AG04449 (cell line): Measurements from ENCODE around the gene LPA.
"Not testable (repeated sequence)": the region's sequence is repeated elsewhere in the genome, so short reads cannot be mapped to it uniquely, and the experiment has no call there.

Experiments
- CTCF ChIA-PET: fragments of 350-600 bp; formaldehyde crosslinking; extraction: SDS; loops from one replicate; lab custom pipeline; 2021; ENCODE audit warnings: antibody characterized with exemption; lab: Yijun Ruan, JAX
- POLR2A ChIA-PET: fragments of 400-600, 350-600 bp; formaldehyde crosslinking; extraction: SDS; loops from one replicate; lab custom pipeline; 2020; ENCODE audit warnings: antibody characterized with exemption, inconsistent platforms; lab: Yijun Ruan, JAX
- DNase-seq: peaks from one replicate; pipeline ENCODE4 v3.0.0-alpha.2; 2010; ENCODE audit warnings: low read depth, low spot score
- H3K4me3 ChIP-seq: 2 replicates; pipeline ENCODE4 v1.5.1; 2011; ENCODE audit warnings: low read depth, mild to moderate bottlenecking, control low read depth, low read length
- CTCF ChIP-seq: IDR thresholded peaks from one replicate; pipeline ENCODE4 v1.5.1; 2011; ENCODE audit warnings: mild to moderate bottlenecking, moderate library complexity, low read length, control low read depth, inconsistent platforms; ENCODE audit not compliant: insufficient read depth; ENCODE audit errors: missing control alignments

The LPA gene

GRCh38 chr6:160634706-160635105 is 29.4 kb downstream of the LPA start:
- POLR2A ChIA-PET = no interaction called here

GRCh38 chr6:160595838-160596832 is 67.9 kb downstream of the LPA start:
- CTCF ChIA-PET = no interaction called here
- no peak for DNase-seq
- no peak overlapping the region for H3K4me3 ChIP-seq
- no peak for TF ChIP-seq CTCF
- POLR2A ChIA-PET = no interaction called here

More at GRCh38 chr6:160634706-160635105, 29.4 kb downstream of the LPA start:
- no peak for DNase-seq
- CTCF ChIA-PET = no interaction called here
- no peak for TF ChIP-seq CTCF
- no peak overlapping the region for H3K4me3 ChIP-seq

GRCh38 chr6:160595297-160595696 is 68.8 kb downstream of the LPA start:
- CTCF ChIA-PET, DNase-seq, POLR2A ChIA-PET: not testable (repeated sequence)

GRCh38 chr6:160586374-160586773 is 77.7 kb downstream of the LPA start:
- ChIA-PET CTCF (no interaction called here), POLR2A (no interaction called here)
- no peak overlapping the region for H3K4me3 ChIP-seq
- no peak for DNase-seq
- no peak for TF ChIP-seq CTCF

More at GRCh38 chr6:160595297-160595696, 68.8 kb downstream of the LPA start:
- H3K4me3 ChIP-seq = not testable (repeated sequence)

- H3K4me3 ChIP-seq = no peak overlapping the region
- CTCF ChIA-PET = no interaction called here
- TF ChIP-seq CTCF = no peak
- no peak for DNase-seq
- POLR2A ChIA-PET = no interaction called here
These were observed 80.3 kb downstream of the LPA start for GRCh38 chr6:160583794-160584193.

- CTCF ChIA-PET = no interaction called here
- TF ChIP-seq CTCF = no peak
- no peak for DNase-seq
- POLR2A ChIA-PET = no interaction called here
- no peak overlapping the region for H3K4me3 ChIP-seq
These were observed 82.7 kb downstream of the LPA start for GRCh38 chr6:160581406-160581805.

GRCh38 chr6:160578515-160578914 is 85.6 kb downstream of the LPA start:
- H3K4me3 ChIP-seq, DNase-seq, CTCF ChIA-PET, POLR2A ChIA-PET: not testable (repeated sequence)
